ENCODE results near the gene TRIM68.
A peak's percentile ranks its signal among the peaks of the same experiment; 100 is the strongest.

The TRIM68 gene

GRCh38 chr11:4636962-4637661 lies 29.1 kb upstream of the TRIM68 start, which contains the start of gene OR51D1:
Gene OR51D1 (plus strand): TSS chr11:4637477. CDS start chr11:4639791, 2,314 bp downstream.
- Histone ChIP-seq H3K27ac (no peak within 1 kb of the TSS), H3K9me3 (ENCODE audit: severe bottlenecking) (no peaks in the 10 kb centered on the region), H3K36me3 (no peaks in the 10 kb centered on the region), H3K4me3 (ENCODE audit: low read depth, low read length) (no peak within 1 kb of the TSS), H3K27me3 (ENCODE audit: insufficient read depth, low read depth, severe bottlenecking) (peaks cover 77% of the 10 kb centered on the region)
- peak; percentile 63 for DNase-seq
- TF ChIP-seq CTCF (IDR thresholded peaks at IDR 0.05; ENCODE audit: low read depth, low read length), result peak; percentile 97

- no peak overlapping the region for H3K27ac ChIP-seq
- H3K9me3 ChIP-seq (ENCODE audit: severe bottlenecking), result no peaks in the 10 kb centered on the region
- no peak overlapping the region for H3K4me3 ChIP-seq (ENCODE audit: low read depth, low read length)
- DNase-seq, result no peak
- no peaks in the 10 kb centered on the region for H3K36me3 ChIP-seq
- TF ChIP-seq CTCF (IDR thresholded peaks at IDR 0.05; ENCODE audit: low read depth, low read length), result no peak
- H3K27me3 ChIP-seq (ENCODE audit: insufficient read depth, low read depth, severe bottlenecking), result peaks cover 67% of the 10 kb centered on the region
Measured at GRCh38 chr11:4636136-4636535, 28.1 kb upstream of the TRIM68 start.

- no peaks in the 10 kb centered on the region for H3K36me3 ChIP-seq
- TF ChIP-seq CTCF (IDR thresholded peaks at IDR 0.05; ENCODE audit: low read depth, low read length), result peak; percentile 76
- no peaks in the 10 kb centered on the region for H3K9me3 ChIP-seq (ENCODE audit: severe bottlenecking)
- no peak overlapping the region for H3K4me3 ChIP-seq (ENCODE audit: low read depth, low read length)
- peak; percentile 74 for DNase-seq
- H3K27ac ChIP-seq, result no peak overlapping the region
- H3K27me3 ChIP-seq (ENCODE audit: insufficient read depth, low read depth, severe bottlenecking), result peaks cover 31% of the 10 kb centered on the region
Measured at GRCh38 chr11:4626207-4627099, 18.4 kb upstream of the TRIM68 start.

GRCh38 chr11:4619514-4619913 lies 11.5 kb upstream of the TRIM68 start:
- Histone ChIP-seq H3K27me3 (ENCODE audit: insufficient read depth, low read depth, severe bottlenecking) (peaks cover 21% of the 10 kb centered on the region), H3K36me3 (no peaks in the 10 kb centered on the region), H3K4me3 (ENCODE audit: low read depth, low read length) (no peak overlapping the region), H3K27ac (no peak overlapping the region), H3K9me3 (ENCODE audit: severe bottlenecking) (peaks cover 6% of the 10 kb centered on the region)
- no peak for DNase-seq
- no peak for TF ChIP-seq CTCF (IDR thresholded peaks at IDR 0.05; ENCODE audit: low read depth, low read length)

- H3K9me3 ChIP-seq (ENCODE audit: severe bottlenecking), result peaks cover 6% of the 10 kb centered on the region
- no peak for TF ChIP-seq CTCF (IDR thresholded peaks at IDR 0.05; ENCODE audit: low read depth, low read length)
- H3K27ac ChIP-seq, result no peak overlapping the region
- H3K27me3 ChIP-seq (ENCODE audit: insufficient read depth, low read depth, severe bottlenecking), result peaks cover 28% of the 10 kb centered on the region
- no peak for DNase-seq
- H3K36me3 ChIP-seq, result no peaks in the 10 kb centered on the region
- no peak overlapping the region for H3K4me3 ChIP-seq (ENCODE audit: low read depth, low read length)
Measured at GRCh38 chr11:4615856-4616444, 7.9 kb upstream of the TRIM68 start.
